ENCODE data around the gene FRMD8.

- TF ChIP-seq EZH2 (IDR thresholded peaks at IDR 0.05; ENCODE audit: insufficient read depth, poor library complexity, severe bottlenecking) = no peak
- TF ChIP-seq EZH2phosphoT487 (IDR thresholded peaks at IDR 0.05; ENCODE audit: insufficient read depth, low read depth) = no peak
Observed at GRCh38 chr11:65380460-65381119, 5.8 kb upstream of the FRMD8 start.
